Endothelial cell of umbilical vein (primary cell): ENCODE measurements around the gene PAX5. TPM values are rescaled to one million over a fixed set of nuclear protein-coding genes. Genes with fewer than 3 reads are reported as not detected.

Source experiments
- BruUV-seq: library from RNA; stranded (reverse); fragments of 400-500 nt; replicated peaks from 2 replicates; lab custom pipeline; 2021; lab: Mats Ljungman, UMichigan
- CTCF ChIA-PET: fragments of 300-600, 350-600 bp; sonication (Branson Sonifier 250); formaldehyde crosslinking; loops from one replicate; lab custom pipeline; 2021; ENCODE audit warnings: antibody characterized with exemption, inconsistent platforms; lab: Charles Lee
- POLR2A ChIA-PET: fragments of 300-600, 350-600 bp; sonication (Branson Sonifier 250); formaldehyde crosslinking; loops from one replicate; lab custom pipeline; 2021; ENCODE audit warnings: antibody characterized with exemption, inconsistent platforms; lab: Charles Lee
- DNase-seq: peaks from one replicate; pipeline ENCODE4 v3.0.0-alpha.2; 2011; ENCODE audit warnings: low read depth, low spot score
- FAIRE-seq: peaks from 2 replicates; lab custom pipeline; 2011; peaks lifted over from hg19 to GRCh38; lab: Jason Lieb, UNC
- H2AFZ ChIP-seq: 2 replicates; pipeline ENCODE4 v1.6.0; 2012; ENCODE audit warnings: low read depth, low read length, control low read depth, inconsistent platforms
- H3K27ac ChIP-seq: 2 replicates; pipeline ENCODE4 v1.5.1; 2011; ENCODE audit warnings: low read depth, mild to moderate bottlenecking, control low read depth, low read length, moderate library complexity; ENCODE audit not compliant: insufficient read depth
- H3K27me3 ChIP-seq, 2 experiments: 2 replicates each; pipeline versions ENCODE4 v1.6.0 to v1.6.1; 2011; ENCODE audit warnings: low read length in 2 of 2, mixed read lengths in 1 of 2; ENCODE audit not compliant: control insufficient read depth in 2 of 2, insufficient read depth in 2 of 2
- H3K36me3 ChIP-seq, 2 experiments: 2 replicates in 1 of 2; 3 replicates in 1 of 2; pipeline ENCODE4 v1.5.1; 2011; ENCODE audit warnings: low read length in 2 of 2, mild to moderate bottlenecking in 1 of 2, moderate library complexity in 1 of 2; ENCODE audit not compliant: control insufficient read depth in 2 of 2, insufficient read depth in 2 of 2; ENCODE audit errors: extremely low read depth in 1 of 2
- H3K4me1 ChIP-seq: 3 replicates; pipeline ENCODE4 v1.5.1; 2011; ENCODE audit warnings: mild to moderate bottlenecking, low read length; ENCODE audit not compliant: control insufficient read depth, insufficient read depth; ENCODE audit errors: extremely low read depth
- H3K4me2 ChIP-seq: 2 replicates; pipeline ENCODE4 v1.6.1; 2011; ENCODE audit warnings: low read length, control low read depth, mixed read lengths; ENCODE audit not compliant: insufficient read depth
- H3K4me3 ChIP-seq, 3 experiments: fragments of 200-600 bp in 1 of 3; sonication (generic), shearing (Covaris generic) in 1 of 3; replicated peaks in 1 of 3; 2 replicates each; pipeline ENCODE4 v1.5.1; 2011 to 2016; ENCODE audit warnings: control low read depth in 3 of 3, low read length in 3 of 3, mild to moderate bottlenecking in 2 of 3, inconsistent platforms in 1 of 3, low read depth in 1 of 3, moderate library complexity in 1 of 3; ENCODE audit not compliant: insufficient read depth in 1 of 3
- H3K79me2 ChIP-seq: 2 replicates; pipeline ENCODE4 v1.6.0; 2012; ENCODE audit warnings: low read length, inconsistent platforms; ENCODE audit not compliant: control insufficient read depth, insufficient read depth
- H3K9ac ChIP-seq: replicated peaks from 2 replicates; pipeline ENCODE3; 2011; ENCODE audit warnings: low read length, control low read depth; ENCODE audit not compliant: insufficient read depth; ENCODE audit errors: extremely low read depth
- H3K9me1 ChIP-seq: replicated peaks from 3 replicates; pipeline ENCODE4 v1.6.0; 2011; ENCODE audit warnings: mild to moderate bottlenecking, low read length; ENCODE audit not compliant: control insufficient read depth, insufficient read depth; ENCODE audit errors: extremely low read depth
- H3K9me3 ChIP-seq: replicated peaks from 2 replicates; pipeline ENCODE4 v1.5.1; 2012; ENCODE audit warnings: low read length, inconsistent platforms; ENCODE audit not compliant: control insufficient read depth, insufficient read depth
- H4K20me1 ChIP-seq: replicated peaks from 2 replicates; pipeline ENCODE3; 2011; ENCODE audit warnings: mild to moderate bottlenecking, low read length; ENCODE audit not compliant: control insufficient read depth, insufficient read depth; ENCODE audit errors: extremely low read depth
- EZH2 ChIP-seq: IDR thresholded peaks from 2 replicates; pipeline ENCODE4 v1.6.1; 2012; ENCODE audit warnings: borderline replicate concordance, low read depth, mild to moderate bottlenecking, moderate library complexity, low read length, inconsistent platforms; ENCODE audit not compliant: severe bottlenecking
- FOS ChIP-seq: IDR thresholded peaks from 2 replicates; pipeline ENCODE4 v1.6.1; 2011; ENCODE audit warnings: mild to moderate bottlenecking, low read length, moderate library complexity, borderline replicate concordance; ENCODE audit not compliant: insufficient read depth
- GATA2 ChIP-seq: IDR thresholded peaks from 2 replicates; pipeline ENCODE4 v1.7.0; 2011; ENCODE audit warnings: low read depth, mild to moderate bottlenecking, moderate library complexity, mixed read lengths, low read length; ENCODE audit not compliant: insufficient read length, insufficient read depth
- JUN ChIP-seq: IDR thresholded peaks from 2 replicates; pipeline ENCODE4 v1.6.1; 2011; ENCODE audit warnings: borderline replicate concordance, low read depth; ENCODE audit not compliant: insufficient read length, insufficient read depth
- MAX ChIP-seq: IDR thresholded peaks from 2 replicates; pipeline ENCODE4 v1.6.1; 2011; ENCODE audit not compliant: insufficient read depth, insufficient read length
- MYC ChIP-seq: IDR thresholded peaks from one replicate; pipeline ENCODE4 v1.6.1; 2011; ENCODE audit warnings: mild to moderate bottlenecking, low read depth, low read length
- POLR2A ChIP-seq: IDR thresholded peaks from 2 replicates; pipeline ENCODE4 v1.6.1; 2012; ENCODE audit warnings: low read depth, mild to moderate bottlenecking, control low read depth, low read length
- POLR2AphosphoS5 ChIP-seq: IDR thresholded peaks from 2 replicates; pipeline ENCODE4 v1.6.1; 2012; ENCODE audit warnings: low read depth, mild to moderate bottlenecking, control low read depth, low read length, moderate library complexity; ENCODE audit not compliant: insufficient read depth
- dilution Hi-C: fragments of 300-500 bp; cut with MboI; formaldehyde crosslinking; loops from one replicate; pipeline ENCODE4 v1.15.0; 2019; ENCODE audit warnings: low sequenced_read_pairs; ENCODE audit not compliant: extremely low pct_ligation_motif_present
- intact Hi-C: fragments of 100-400 bp; cut with micrococcal nuclease; formaldehyde crosslinking; loops from one replicate; pipeline ENCODE4 v1.10.0; 2022
- polyA plus RNA-seq, 4 experiments: library from polyadenylated mRNA; depleted of rRNA in 3 of 4; stranded (reverse) in 3 of 4; unstranded in 1 of 4; fragments of >200 nt; gene quantifications; 2 replicates each; pipeline versions ENCODE4 v1.2.1 to v1.2.3, GENCODE V29; 2011 to 2012; ENCODE audit warnings: missing spikeins in 1 of 4
- total RNA-seq: library from RNA; stranded (reverse); gene quantifications from 2 replicates; pipeline ENCODE4 v1.2.3, GENCODE V29; 2021
- TF ChIP-seq, protein P1 (sequence below), 2 donors: IDR thresholded peaks; 1 replicate in 1 of 2; 2 replicates in 1 of 2; pipeline ENCODE4 v1.5.1; 2011; ENCODE audit warnings: low read length in 2 of 2, mild to moderate bottlenecking in 2 of 2, moderate library complexity in 2 of 2, control low read depth in 1 of 2, inconsistent platforms in 1 of 2, low read depth in 1 of 2; ENCODE audit not compliant: insufficient read depth in 1 of 2; ENCODE audit errors: extremely low read depth in 1 of 2

The PAX5 gene
- total and polyA plus RNA-seq, 2 donors (not counting 3 experiments of a cell fraction or from before 2014, with no cell fraction given): not detected

DNA sequence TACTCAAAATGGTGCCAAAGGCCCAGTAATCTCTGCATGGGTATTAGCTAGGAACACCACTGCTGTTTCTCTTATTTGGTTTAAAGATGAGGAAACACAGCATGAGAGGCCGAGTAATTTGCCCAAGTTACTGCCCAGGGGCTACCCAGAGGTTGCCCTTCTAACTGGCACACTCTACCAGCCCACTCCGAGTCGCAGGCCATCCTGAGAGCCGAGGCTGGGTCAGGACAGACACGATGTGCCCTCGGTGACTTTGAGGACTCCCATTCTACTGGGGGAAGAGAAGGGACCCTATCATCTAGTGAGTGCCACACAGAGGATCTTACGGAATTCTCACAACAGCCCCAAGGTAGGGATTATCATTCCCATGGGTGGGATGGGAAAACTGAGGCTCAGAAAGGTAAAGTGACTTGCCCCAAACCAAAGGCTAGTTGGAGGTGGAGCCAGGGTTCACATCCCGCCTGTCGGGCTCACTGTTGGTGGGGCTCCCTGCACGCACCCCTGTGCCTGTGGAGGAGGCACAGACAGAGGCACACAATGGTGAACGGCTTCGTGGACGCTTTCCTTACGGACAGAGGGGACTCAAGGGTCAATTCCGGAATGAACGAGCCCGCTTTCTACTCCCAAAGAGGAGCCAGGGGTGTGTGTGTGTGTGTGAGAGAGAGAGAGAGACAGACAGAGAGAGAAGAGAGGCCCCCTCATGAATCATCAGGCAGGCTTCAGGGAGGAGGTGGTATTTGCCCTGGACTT, 236.4 kb downstream of the PAX5 start:
- ChIA-PET POLR2A (no interaction called here), CTCF (no interaction called here)
- Histone ChIP-seq H3K27me3 (peaks cover 0 to 4% of the 10 kb centered on the region in 2 experiments), H3K9me1 (no peaks in the 10 kb centered on the region), H4K20me1 (no peaks in the 10 kb centered on the region), H3K4me3 (no peak overlapping the region), H3K27ac (no peak overlapping the region), H3K4me1 (no peaks in the 10 kb centered on the region), H2AFZ (no peak overlapping the region), H3K4me2 (no peak overlapping the region), H3K9me3 (no peaks in the 10 kb centered on the region), H3K79me2 (no peaks in the 10 kb centered on the region), H3K36me3 (no peaks in the 10 kb centered on the region), H3K9ac (no peak overlapping the region)
- no peak for FAIRE-seq
- no peak for DNase-seq
- dilution Hi-C loops: no loop called here
- BruUV-seq: no TSS peak
- TF ChIP-seq FOS (no peak), JUN (no peak), GATA2 (no peak), POLR2A (no peak), MAX (no peak), POLR2AphosphoS5 (no peak), EZH2 (no peak), MYC (no peak)
- TF ChIP-seq, protein P1, sequence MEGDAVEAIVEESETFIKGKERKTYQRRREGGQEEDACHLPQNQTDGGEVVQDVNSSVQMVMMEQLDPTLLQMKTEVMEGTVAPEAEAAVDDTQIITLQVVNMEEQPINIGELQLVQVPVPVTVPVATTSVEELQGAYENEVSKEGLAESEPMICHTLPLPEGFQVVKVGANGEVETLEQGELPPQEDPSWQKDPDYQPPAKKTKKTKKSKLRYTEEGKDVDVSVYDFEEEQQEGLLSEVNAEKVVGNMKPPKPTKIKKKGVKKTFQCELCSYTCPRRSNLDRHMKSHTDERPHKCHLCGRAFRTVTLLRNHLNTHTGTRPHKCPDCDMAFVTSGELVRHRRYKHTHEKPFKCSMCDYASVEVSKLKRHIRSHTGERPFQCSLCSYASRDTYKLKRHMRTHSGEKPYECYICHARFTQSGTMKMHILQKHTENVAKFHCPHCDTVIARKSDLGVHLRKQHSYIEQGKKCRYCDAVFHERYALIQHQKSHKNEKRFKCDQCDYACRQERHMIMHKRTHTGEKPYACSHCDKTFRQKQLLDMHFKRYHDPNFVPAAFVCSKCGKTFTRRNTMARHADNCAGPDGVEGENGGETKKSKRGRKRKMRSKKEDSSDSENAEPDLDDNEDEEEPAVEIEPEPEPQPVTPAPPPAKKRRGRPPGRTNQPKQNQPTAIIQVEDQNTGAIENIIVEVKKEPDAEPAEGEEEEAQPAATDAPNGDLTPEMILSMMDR (IDR thresholded peaks at IDR 0.05; ENCODE audit: extremely low read depth in 1 of 2, insufficient read depth in 1 of 2, low read depth in 1 of 2, low read length in 2 of 2): no peak
- intact Hi-C loops: no loop called here
